Epithelial cell of proximal tubule (primary cell): ENCODE measurements around the gene NSMF. TPM values are rescaled to one million over a fixed set of nuclear protein-coding genes. Genes with fewer than 3 reads are reported as not detected.

Source experiments
- DNase-seq: peaks from one replicate; pipeline ENCODE4 v3.0.0-alpha.2; 2011; ENCODE audit warnings: low read depth
- H3K4me3 ChIP-seq: 2 replicates; pipeline ENCODE4 v1.5.1; 2011; ENCODE audit warnings: low read depth, mild to moderate bottlenecking, low read length
- CTCF ChIP-seq: conservative IDR thresholded peaks from 2 replicates; pipeline ENCODE4 v1.5.1; 2012; ENCODE audit warnings: low read depth, mild to moderate bottlenecking, low read length
- total RNA-seq: library from RNA; depleted of rRNA; stranded (reverse); fragments of >200 nt; gene quantifications from 2 replicates; pipeline ENCODE4 v1.2.3, GENCODE V29; 2015

The NSMF gene
- total RNA-seq, 1 donor from 2014 or later: 62.7 TPM

DNA sequence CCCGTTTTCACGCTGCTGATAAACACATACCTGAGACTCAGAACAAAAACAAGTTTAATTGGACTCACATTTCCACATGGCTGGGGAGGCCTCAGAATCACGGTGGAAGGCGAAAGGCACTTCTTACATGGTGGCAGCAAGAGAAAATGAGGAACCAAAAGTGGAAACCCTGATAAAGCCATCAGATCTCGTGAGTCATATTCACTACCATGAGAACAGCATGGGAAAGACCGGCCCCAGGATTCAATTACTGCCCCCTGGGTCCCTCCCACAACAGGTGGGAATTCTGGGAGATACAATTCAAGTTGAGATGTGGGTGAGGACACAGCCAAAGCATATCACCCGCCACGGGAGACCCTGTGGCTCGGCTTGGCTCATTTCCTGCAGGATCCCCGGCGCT, 56.4 kb downstream of the NSMF start:
- TF ChIP-seq CTCF: no peak
- H3K4me3 ChIP-seq: no peak overlapping the region

GRCh38 chr9:137398561-137399468, 60.3 kb downstream of the NSMF start:
- no peak for DNase-seq
- H3K4me3 ChIP-seq: no peak overlapping the region
- TF ChIP-seq CTCF: no peak

More for the DNA sequence above, 56.4 kb downstream of the NSMF start:
- no peak for DNase-seq

GRCh38 chr9:137397675-137398423, 61.3 kb downstream of the NSMF start:
- no peak for TF ChIP-seq CTCF
- H3K4me3 ChIP-seq: no peak overlapping the region
- DNase-seq: no peak

Other genes starting within 250 kb of the NSMF start
- 0.22 and 1.5 TPM in 2 replicates for gene RNF208, start 237.1 kb downstream of the NSMF start, total RNA-seq
- gene CYSRT1, start 234.2 kb downstream of the NSMF start, total RNA-seq: 0.17 and 0.94 TPM in 2 replicates
- gene RNF224, start 231.8 kb downstream of the NSMF start, total RNA-seq: not detected in 2 replicates
- 0.07 TPM in 1 of 2 replicates, not detected in the other for gene SLC34A3, start 228.4 kb downstream of the NSMF start, total RNA-seq
- gene TUBB4B, start 218.0 kb downstream of the NSMF start, total RNA-seq: 725 and 1,240 TPM in 2 replicates
- gene STPG3, start 208.0 kb downstream of the NSMF start, total RNA-seq: not detected in 2 replicates
- 47.7 and 71.0 TPM in 2 replicates for gene NELFB, start 204.0 kb downstream of the NSMF start, total RNA-seq
- 48.5 and 56.1 TPM in 2 replicates for gene TOR4A, start 181.6 kb downstream of the NSMF start, total RNA-seq
- 2.2 and 4.9 TPM in 2 replicates for gene NRARP, start 157.1 kb downstream of the NSMF start, total RNA-seq
- 4.1 and 29.2 TPM in 2 replicates for gene EXD3, start 36.2 kb downstream of the NSMF start, total RNA-seq
- gene NOXA1, start 35.9 kb downstream of the NSMF start, total RNA-seq: 0.14 and 2.1 TPM in 2 replicates
- gene ENTPD8, start 18.0 kb downstream of the NSMF start, total RNA-seq: not detected in 2 replicates
- under 0.01 and 0.06 TPM in 2 replicates for gene PNPLA7, start 91.1 kb upstream of the NSMF start, total RNA-seq
- gene MRPL41, start 92.5 kb upstream of the NSMF start, total RNA-seq: 110 and 125 TPM in 2 replicates
- gene DPH7, start 119.6 kb upstream of the NSMF start, total RNA-seq: 35.3 and 42.2 TPM in 2 replicates
- 30.4 and 45.0 TPM in 2 replicates for gene ZMYND19, start 131.2 kb upstream of the NSMF start, total RNA-seq
- 47.6 and 74.8 TPM in 2 replicates for gene ARRDC1, start 146.4 kb upstream of the NSMF start, total RNA-seq
- 40.8 and 73.1 TPM in 2 replicates for gene EHMT1, start 159.7 kb upstream of the NSMF start, total RNA-seq